Natural killer cell (primary cell): ENCODE results near the gene PTPRK. TPM values are rescaled to one million over a fixed set of nuclear protein-coding genes. Genes with fewer than 3 reads are reported as not detected.

ENCODE experiments used
- ATAC-seq, 3 donors: fragments of 150-1000 bp in 2 of 3; fragments of 200-7000 bp in 1 of 3; cut with Tn5 transposase; 1 replicate in 1 of 3; 2 replicates in 2 of 3; pipeline ENCODE4 v1.10.0; 2021; ENCODE audit warnings: mild to moderate bottlenecking in 2 of 3, moderate library complexity in 2 of 3
- DNase-seq, 2 donors: peaks; one replicate each; pipeline versions ENCODE4 v3.0.0 to v3.0.0-alpha.2; 2013 to 2021; ENCODE audit warnings: mixed read lengths in 1 of 2
- H3K27ac ChIP-seq: one replicate; pipeline ENCODE4 v1.5.1; 2013; ENCODE audit warnings: mild to moderate bottlenecking, low read length
- H3K27me3 ChIP-seq: one replicate; pipeline ENCODE4 v1.6.1; 2013; ENCODE audit warnings: low read length; ENCODE audit not compliant: control insufficient read depth, insufficient read depth
- H3K36me3 ChIP-seq: one replicate; pipeline ENCODE4 v1.6.1; 2013; ENCODE audit warnings: low read length; ENCODE audit not compliant: control insufficient read depth, insufficient read depth
- H3K4me1 ChIP-seq: one replicate; pipeline ENCODE4 v1.6.1; 2013; ENCODE audit warnings: low read length; ENCODE audit not compliant: control insufficient read depth, insufficient read depth
- H3K4me3 ChIP-seq: one replicate; pipeline ENCODE4 v1.5.1; 2013; ENCODE audit warnings: low read length
- H3K9me3 ChIP-seq: one replicate; pipeline ENCODE4 v1.6.1; 2013; ENCODE audit warnings: low read length; ENCODE audit not compliant: control insufficient read depth, insufficient read depth
- H3K27ac Mint-ChIP-seq, 2 donors: one replicate each; pipeline ENCODE4 v1.8.0; 2022; ENCODE audit warnings: mild to moderate bottlenecking in 2 of 2, mixed read lengths in 2 of 2, moderate library complexity in 1 of 2
- H3K27me3 Mint-ChIP-seq, 2 donors: one replicate each; pipeline ENCODE4 v1.8.0; 2022; ENCODE audit warnings: low read depth in 2 of 2, mixed read lengths in 2 of 2
- H3K36me3 Mint-ChIP-seq: one replicate; pipeline ENCODE4 v1.8.0; 2022; ENCODE audit warnings: mixed read lengths
- H3K4me1 Mint-ChIP-seq, 2 donors: one replicate each; pipeline ENCODE4 v1.8.0; 2022; ENCODE audit warnings: mixed read lengths in 2 of 2
- H3K4me3 Mint-ChIP-seq: one replicate; pipeline ENCODE4 v1.8.0; 2022; ENCODE audit warnings: mild to moderate bottlenecking, moderate library complexity, mixed read lengths
- H3K9me3 Mint-ChIP-seq, 2 donors: one replicate each; pipeline ENCODE4 v1.8.0; 2022; ENCODE audit warnings: mixed read lengths in 2 of 2
- CTCF ChIP-seq: fragments of 200-600 bp; IDR thresholded peaks from one replicate; pipeline ENCODE4 v1.8.0; 2022; ENCODE audit warnings: antibody characterized with exemption
- WGBS: methylation state at CpG from one replicate; pipeline ENCODE4 v1.1.7; 2013; ENCODE audit warnings: missing lambda C conversion rate; ENCODE audit not compliant: insufficient coverage; 5-methylcytosine and 5-hydroxymethylcytosine counted together
- intact Hi-C: fragments of 100-400 bp; cut with micrococcal nuclease; formaldehyde crosslinking; loops from one replicate; pipeline ENCODE4 v1.14.2; 2022
- total RNA-seq, 4 donors: library from RNA; stranded (reverse); fragments of 120-200 nt in 1 of 4; gene quantifications; one replicate each; pipeline versions ENCODE4 v1.2.3 to v1.2.4, GENCODE V29; 2013 to 2022

Gene PTPRK
- total RNA-seq, 3 donors from 2014 or later (not counting 1 experiment from before 2014, with no cell fraction given): 0.14 to 1.2 (median 0.95) TPM

DNA sequence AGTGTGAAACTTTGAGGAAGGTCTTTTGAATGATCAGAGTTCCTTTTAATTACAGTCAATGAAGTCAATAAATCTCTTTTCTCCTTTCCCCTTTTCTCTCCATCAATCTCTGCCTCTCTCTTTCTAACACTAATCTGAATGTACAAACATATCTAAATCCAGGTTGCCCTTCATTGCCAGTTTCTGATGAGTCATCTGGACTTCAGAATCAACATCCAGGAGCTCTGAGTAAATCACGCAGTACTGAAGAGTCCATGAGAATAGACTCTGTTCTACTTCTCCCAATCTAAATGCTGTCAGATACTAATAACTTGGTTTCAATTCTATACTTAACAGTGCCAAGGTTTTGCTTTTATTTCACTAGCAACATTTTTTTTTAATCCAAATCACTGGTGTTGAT is 380.9 kb downstream of the PTPRK start:
- Histone ChIP-seq H3K27me3 (no peaks in the 10 kb centered on the region), H3K4me1 (no peaks in the 10 kb centered on the region), H3K4me3 (no peak overlapping the region), H3K27ac (no peak overlapping the region), H3K36me3 (no peaks in the 10 kb centered on the region), H3K9me3 (no peaks in the 10 kb centered on the region)
- peaks cover 0 to 2% of the 10 kb centered on the region in 2 donors for H3K9me3 Mint-ChIP-seq
- 100% methylated on average over 1 of the region's 1 CpG for WGBS
- intact Hi-C loops: no loop called here
- no peak overlapping the region for H3K27ac Mint-ChIP-seq
- H3K4me1 Mint-ChIP-seq: no peaks in the 10 kb centered on the region
- no peaks in the 10 kb centered on the region for H3K27me3 Mint-ChIP-seq
- TF ChIP-seq CTCF: no peak
- H3K4me3 Mint-ChIP-seq: no peak overlapping the region
- no peak for DNase-seq
- no peaks in the 10 kb centered on the region for H3K36me3 Mint-ChIP-seq
- ATAC-seq: no peak

GRCh38 chr6:128138694-128139093 is 381.7 kb downstream of the PTPRK start:
- 94% methylated on average over 1 of the region's 1 CpG for WGBS
- no peak overlapping the region for H3K4me3 Mint-ChIP-seq
- H3K9me3 ChIP-seq: no peaks in the 10 kb centered on the region

GRCh38 chr6:128135325-128135724 is 385.1 kb downstream of the PTPRK start:
- no peak overlapping the region for H3K4me3 Mint-ChIP-seq
- intact Hi-C loops: no loop called here
- H3K36me3 Mint-ChIP-seq: no peaks in the 10 kb centered on the region
- no peak for ATAC-seq
- Histone ChIP-seq H3K9me3 (no peaks in the 10 kb centered on the region), H3K27ac (no peak overlapping the region), H3K36me3 (no peaks in the 10 kb centered on the region), H3K4me1 (no peaks in the 10 kb centered on the region), H3K27me3 (no peaks in the 10 kb centered on the region), H3K4me3 (no peak overlapping the region)
- H3K27me3 Mint-ChIP-seq: no peaks in the 10 kb centered on the region
- TF ChIP-seq CTCF: no peak
- H3K4me1 Mint-ChIP-seq: no peaks in the 10 kb centered on the region
- DNase-seq: no peak
- H3K27ac Mint-ChIP-seq: no peak overlapping the region
- H3K9me3 Mint-ChIP-seq: peaks cover 0 to 2% of the 10 kb centered on the region in 2 donors

More at GRCh38 chr6:128138694-128139093, 381.7 kb downstream of the PTPRK start:
- Mint-ChIP-seq H3K27ac (no peak overlapping the region), H3K9me3 (peaks cover 0 to 2% of the 10 kb centered on the region in 2 donors), H3K27me3 (no peaks in the 10 kb centered on the region), H3K36me3 (no peaks in the 10 kb centered on the region), H3K4me1 (no peaks in the 10 kb centered on the region)
- no peak for TF ChIP-seq CTCF
- no peaks in the 10 kb centered on the region for H3K4me1 ChIP-seq
- H3K36me3 ChIP-seq: no peaks in the 10 kb centered on the region
- intact Hi-C loops: no loop called here
- DNase-seq (no peak), ATAC-seq (no peak)
- H3K27me3 ChIP-seq: no peaks in the 10 kb centered on the region
- no peak overlapping the region for H3K4me3 ChIP-seq
- H3K27ac ChIP-seq: no peak overlapping the region

- H3K27me3 Mint-ChIP-seq: no peaks in the 10 kb centered on the region
- no peak overlapping the region for H3K27ac Mint-ChIP-seq
- no CpG with 5 or more reads among the region's 3 CpGs for WGBS
- no peaks in the 10 kb centered on the region for H3K4me1 Mint-ChIP-seq
- Histone ChIP-seq H3K4me3 (no peak overlapping the region), H3K4me1 (no peaks in the 10 kb centered on the region), H3K27me3 (no peaks in the 10 kb centered on the region), H3K9me3 (no peaks in the 10 kb centered on the region), H3K36me3 (no peaks in the 10 kb centered on the region), H3K27ac (no peak overlapping the region)
- intact Hi-C loops: no loop called here
- H3K36me3 Mint-ChIP-seq: no peaks in the 10 kb centered on the region
- ATAC-seq (no peak), DNase-seq (no peak)
- TF ChIP-seq CTCF: no peak
- H3K9me3 Mint-ChIP-seq: peaks cover 0 to 2% of the 10 kb centered on the region in 2 donors
- no peak overlapping the region for H3K4me3 Mint-ChIP-seq
These were observed 388.8 kb downstream of the PTPRK start for GRCh38 chr6:128131566-128131965.
